Neural crest cell (in vitro differentiated cells): Measurements from ENCODE around the gene INO80B. TPM values are rescaled to one million over a fixed set of nuclear protein-coding genes. Genes with fewer than 3 reads are reported as not detected.

Experiments used
- DNase-seq: peaks from one replicate; pipeline ENCODE4 v3.0.0; 2021; ENCODE audit warnings: low read depth, mixed read lengths, low spot score
- H3K27ac Mint-ChIP-seq: one replicate; pipeline ENCODE4 v1.8.0; 2021; ENCODE audit warnings: mild to moderate bottlenecking, mixed read lengths; ENCODE audit not compliant: unreplicated experiment
- H3K27me3 Mint-ChIP-seq: 2 replicates; pipeline ENCODE4 v1.8.0; 2021; ENCODE audit warnings: low read depth, mild to moderate bottlenecking, mixed read lengths
- H3K36me3 Mint-ChIP-seq: 2 replicates; pipeline ENCODE4 v1.8.0; 2021; ENCODE audit warnings: low read depth, mild to moderate bottlenecking, mixed read lengths
- H3K4me1 Mint-ChIP-seq: 2 replicates; pipeline ENCODE4 v1.8.0; 2021; ENCODE audit warnings: mixed read lengths
- H3K4me3 Mint-ChIP-seq: one replicate; pipeline ENCODE4 v1.8.0; 2021; ENCODE audit warnings: mild to moderate bottlenecking, mixed read lengths
- H3K9me3 Mint-ChIP-seq: 2 replicates; pipeline ENCODE4 v1.8.0; 2021; ENCODE audit warnings: mixed read lengths
- total RNA-seq: library from RNA; stranded (reverse); gene quantifications from 2 replicates; pipeline ENCODE4 v1.2.1, GENCODE V29; 2021
- TF ChIP-seq, protein P1 (sequence below): fragments of 200-600 bp; sonication (generic); conservative IDR thresholded peaks from 2 replicates; pipeline ENCODE4 v1.5.0; 2021; ENCODE audit warnings: antibody characterized with exemption, mild to moderate bottlenecking

INO80B gene
- total RNA-seq, 1 donor from 2014 or later = 33.1 TPM

- TF ChIP-seq, protein P1, sequence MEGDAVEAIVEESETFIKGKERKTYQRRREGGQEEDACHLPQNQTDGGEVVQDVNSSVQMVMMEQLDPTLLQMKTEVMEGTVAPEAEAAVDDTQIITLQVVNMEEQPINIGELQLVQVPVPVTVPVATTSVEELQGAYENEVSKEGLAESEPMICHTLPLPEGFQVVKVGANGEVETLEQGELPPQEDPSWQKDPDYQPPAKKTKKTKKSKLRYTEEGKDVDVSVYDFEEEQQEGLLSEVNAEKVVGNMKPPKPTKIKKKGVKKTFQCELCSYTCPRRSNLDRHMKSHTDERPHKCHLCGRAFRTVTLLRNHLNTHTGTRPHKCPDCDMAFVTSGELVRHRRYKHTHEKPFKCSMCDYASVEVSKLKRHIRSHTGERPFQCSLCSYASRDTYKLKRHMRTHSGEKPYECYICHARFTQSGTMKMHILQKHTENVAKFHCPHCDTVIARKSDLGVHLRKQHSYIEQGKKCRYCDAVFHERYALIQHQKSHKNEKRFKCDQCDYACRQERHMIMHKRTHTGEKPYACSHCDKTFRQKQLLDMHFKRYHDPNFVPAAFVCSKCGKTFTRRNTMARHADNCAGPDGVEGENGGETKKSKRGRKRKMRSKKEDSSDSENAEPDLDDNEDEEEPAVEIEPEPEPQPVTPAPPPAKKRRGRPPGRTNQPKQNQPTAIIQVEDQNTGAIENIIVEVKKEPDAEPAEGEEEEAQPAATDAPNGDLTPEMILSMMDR = no peak
- peaks cover 41% of the 10 kb centered on the region for H3K4me1 Mint-ChIP-seq
- peak overlapping the region; percentile 99 for H3K4me3 Mint-ChIP-seq
- no peak for DNase-seq
- peaks cover 3% of the 10 kb centered on the region for H3K9me3 Mint-ChIP-seq
- H3K27ac Mint-ChIP-seq = no peak overlapping the region
- H3K27me3 Mint-ChIP-seq = peaks cover 90% of the 10 kb centered on the region
- peaks cover 23% of the 10 kb centered on the region for H3K36me3 Mint-ChIP-seq
Observed at GRCh38 chr2:74503506-74504475, 48.9 kb downstream of the INO80B start.

- H3K27ac Mint-ChIP-seq = no peak overlapping the region
- peaks cover 37% of the 10 kb centered on the region for H3K4me1 Mint-ChIP-seq
- peaks cover 91% of the 10 kb centered on the region for H3K27me3 Mint-ChIP-seq
- no peak for DNase-seq
- H3K9me3 Mint-ChIP-seq = peaks cover 3% of the 10 kb centered on the region
- H3K36me3 Mint-ChIP-seq = peaks cover 23% of the 10 kb centered on the region
- peak overlapping the region; percentile 99 for H3K4me3 Mint-ChIP-seq
- TF ChIP-seq, protein P1 = no peak
Observed at GRCh38 chr2:74504591-74504990, 49.7 kb downstream of the INO80B start.

DNA sequence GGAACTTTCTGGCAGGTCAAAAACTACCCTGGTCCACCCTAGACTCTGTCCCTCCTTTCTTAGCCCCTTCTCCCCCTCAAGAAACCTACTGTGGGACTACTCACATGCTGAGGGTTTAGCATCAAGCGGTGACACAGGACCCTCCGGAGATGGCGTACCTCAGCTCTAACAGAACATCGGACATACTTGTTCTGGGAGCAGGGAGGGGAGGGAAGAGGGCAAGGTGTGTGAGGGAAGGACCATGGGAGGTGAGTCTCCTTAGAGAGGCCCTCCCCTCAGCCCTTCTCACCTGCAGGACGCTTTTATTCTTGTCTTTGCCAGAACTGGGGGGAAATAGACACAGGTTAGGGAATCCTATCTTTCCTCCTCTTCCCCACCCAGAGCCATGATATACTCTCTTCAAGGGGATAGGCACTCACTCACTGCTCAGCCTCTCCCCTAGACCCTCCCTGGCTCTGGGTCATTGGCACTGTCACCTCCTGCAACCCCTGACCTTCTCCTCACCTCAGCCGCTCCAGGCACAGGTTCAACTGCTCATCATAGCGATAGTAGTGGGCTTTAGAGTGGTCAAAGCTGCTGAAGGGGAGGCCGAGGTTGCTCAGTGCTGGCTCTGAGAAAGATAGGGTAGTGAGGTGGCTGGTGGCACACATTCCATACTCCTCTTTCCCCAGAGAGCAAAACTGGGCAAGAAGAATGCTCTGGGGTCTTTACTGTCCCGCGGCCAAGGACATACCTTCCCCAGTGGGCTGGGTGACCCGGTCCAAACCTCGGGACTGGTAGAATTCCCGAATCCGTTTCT is 50.8 kb downstream of the INO80B start:
- Mint-ChIP-seq H3K36me3 (peaks cover 23% of the 10 kb centered on the region), H3K27ac (no peak overlapping the region), H3K4me1 (peaks cover 37% of the 10 kb centered on the region), H3K27me3 (peaks cover 91% of the 10 kb centered on the region), H3K4me3 (peak overlapping the region; percentile 99), H3K9me3 (peaks cover 3% of the 10 kb centered on the region)
- TF ChIP-seq, protein P1 = no peak
- no peak for DNase-seq

DNA sequence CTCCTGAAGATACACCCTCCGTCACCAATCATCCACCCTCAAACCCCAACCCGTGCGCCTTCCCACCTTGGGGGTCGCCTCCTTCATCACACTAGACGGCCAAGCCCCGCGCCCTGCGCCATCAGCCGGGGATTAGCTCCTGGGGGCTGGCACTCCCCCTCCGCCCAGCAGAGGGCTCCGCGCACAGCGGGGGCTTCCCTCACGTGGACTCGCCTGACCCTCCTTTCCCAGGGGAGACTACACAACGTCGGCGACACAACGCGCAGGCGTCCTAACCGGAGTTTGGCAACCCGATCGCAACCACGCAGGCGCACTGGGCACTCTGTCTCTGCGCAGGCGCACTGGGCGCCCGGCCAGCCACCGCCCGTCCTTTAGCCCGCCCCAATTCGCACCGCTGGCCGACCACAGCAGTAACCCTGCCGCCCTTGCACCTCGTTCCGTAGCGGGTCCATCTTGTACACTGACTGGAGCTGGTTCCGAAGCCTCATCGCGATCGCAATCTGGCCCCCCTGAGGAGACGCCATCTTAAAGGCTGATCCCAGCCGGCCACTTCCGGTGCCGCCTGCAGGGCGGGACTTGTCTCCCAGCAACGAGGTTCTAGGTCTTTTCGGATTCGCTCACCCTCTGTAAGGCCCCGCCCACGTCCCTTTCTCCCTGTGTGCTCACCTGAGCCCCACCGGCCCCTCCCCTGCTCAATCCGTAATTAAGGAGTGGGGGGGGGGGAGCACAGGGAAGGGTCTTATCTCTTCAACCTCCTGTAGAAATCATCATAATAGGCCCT is 52.4 kb downstream of the INO80B start, which contains the start of gene PCGF1:
TSS of gene PCGF1 (minus strand) at position 551 of the 781 bp plus-strand sequence. CDS start at position 524, 27 bp downstream.
- Mint-ChIP-seq H3K36me3 (peaks cover 21% of the 10 kb centered on the region), H3K4me1 (peaks cover 35% of the 10 kb centered on the region), H3K9me3 (peaks cover 3% of the 10 kb centered on the region), H3K4me3 (peak within 1 kb of the TSS; percentile 99), H3K27ac (peak within 1 kb of the TSS; percentile 100), H3K27me3 (peaks cover 91% of the 10 kb centered on the region)
- peak; percentile 97 for DNase-seq
- TF ChIP-seq, protein P1 = peak; percentile 61

Other genes starting within 250 kb of the INO80B start
- 1.3 and 3.0 TPM in 2 replicates for gene SLC4A5, start 111.7 kb upstream of the INO80B start, total RNA-seq
- 198 and 202 TPM in 2 replicates for gene DCTN1, start 74.8 kb upstream of the INO80B start, total RNA-seq
- gene C2orf81, start 33.5 kb upstream of the INO80B start, total RNA-seq = 7.3 and 7.9 TPM in 2 replicates
- gene WDR54, start 33.4 kb upstream of the INO80B start, total RNA-seq = 56.9 and 57.8 TPM in 2 replicates
- 61.2 and 62.0 TPM in 2 replicates for gene RTKN, start 13.2 kb upstream of the INO80B start, total RNA-seq
- 86.7 and 89.7 TPM in 2 replicates for gene WBP1, start 3.4 kb downstream of the INO80B start, total RNA-seq
- gene MOGS, start 10.3 kb downstream of the INO80B start, total RNA-seq = 53.7 and 56.1 TPM in 2 replicates
- 72.4 and 74.6 TPM in 2 replicates for gene MRPL53, start 17.6 kb downstream of the INO80B start, total RNA-seq
- gene CCDC142, start 27.9 kb downstream of the INO80B start, total RNA-seq = 34.7 and 35.0 TPM in 2 replicates
- 29.6 and 31.6 TPM in 2 replicates for gene TTC31, start 28.0 kb downstream of the INO80B start, total RNA-seq
- 0.28 TPM in 1 of 2 replicates, not detected in the other for gene LBX2, start 44.5 kb downstream of the INO80B start, total RNA-seq
- gene PCGF1, start 52.6 kb downstream of the INO80B start, total RNA-seq = 25.4 and 30.0 TPM in 2 replicates
- not detected in 2 replicates for gene TLX2, start 59.4 kb downstream of the INO80B start, total RNA-seq
- 0.49 and 0.77 TPM in 2 replicates for gene DQX1, start 71.1 kb downstream of the INO80B start, total RNA-seq
- 110 and 113 TPM in 2 replicates for gene AUP1, start 74.6 kb downstream of the INO80B start, total RNA-seq
- gene HTRA2, start 74.8 kb downstream of the INO80B start, total RNA-seq = 44.7 and 45.4 TPM in 2 replicates
- 28.3 and 30.2 TPM in 2 replicates for gene LOXL3, start 98.9 kb downstream of the INO80B start, total RNA-seq
- 22.4 TPM in 2 replicates for gene DOK1, start 99.6 kb downstream of the INO80B start, total RNA-seq
- 0.45 and 0.77 TPM in 2 replicates for gene M1AP, start 193.2 kb downstream of the INO80B start, total RNA-seq
- gene SEMA4F, start 199.2 kb downstream of the INO80B start, total RNA-seq = 11.0 and 12.4 TPM in 2 replicates